GM21423 (cell line): Measurements from ENCODE around the gene ROMO1.

ENCODE experiments used
- ATAC-seq: cut with Tn5 transposase; IDR thresholded peaks from one replicate; pipeline ENCODE4 v1.9.1; 2021; ENCODE audit warnings: mild to moderate bottlenecking, moderate library complexity; ENCODE audit not compliant: unreplicated experiment

Gene ROMO1

DNA sequence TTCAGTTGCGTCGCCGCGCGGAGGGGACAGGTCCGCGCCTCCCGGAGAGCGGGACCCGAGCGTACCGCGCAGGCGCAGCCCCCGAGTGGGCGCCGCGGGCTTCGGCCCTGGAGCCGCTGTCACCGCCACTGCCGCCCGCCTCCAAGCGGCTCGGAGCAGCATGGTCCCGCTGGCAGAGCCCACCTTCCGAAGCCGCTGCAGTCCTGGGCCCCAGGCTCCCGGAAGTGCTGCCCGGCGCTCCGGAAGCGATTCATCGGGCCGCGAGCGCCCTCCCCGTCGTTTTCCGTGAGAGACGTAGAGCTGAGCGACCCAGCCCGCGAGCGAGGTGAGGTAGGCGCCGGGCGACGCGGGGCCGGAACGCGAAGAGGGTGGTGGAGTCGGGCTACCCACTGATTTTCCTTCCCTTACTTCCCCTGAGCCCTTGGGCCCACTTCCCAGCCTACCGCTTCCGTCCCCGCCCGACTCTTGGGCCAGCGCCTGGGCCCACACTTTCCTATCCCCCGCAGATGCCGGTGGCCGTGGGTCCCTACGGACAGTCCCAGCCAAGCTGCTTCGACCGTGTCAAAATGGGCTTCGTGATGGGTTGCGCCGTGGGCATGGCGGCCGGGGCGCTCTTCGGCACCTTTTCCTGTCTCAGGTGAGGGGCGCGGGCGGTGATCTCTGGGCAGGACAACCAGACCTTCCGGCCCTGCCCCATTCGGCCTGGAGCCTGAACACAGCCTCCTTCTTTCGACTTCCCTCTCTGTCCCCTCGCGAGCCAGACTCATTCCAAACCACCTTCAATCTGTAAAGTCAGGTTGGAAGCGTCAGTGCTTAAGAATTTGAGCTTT is at the start of gene ROMO1, which contains the start of gene NFS1:
ROMO1 (plus strand) TSS at position 279 of the 830 bp plus-strand sequence; CDS start at position 507, 228 bp downstream.
NFS1 (minus strand) TSS at position 226 of the 830 bp plus-strand sequence; CDS start at position 162, 64 bp downstream.
- peak; percentile 73 for ATAC-seq

DNA sequence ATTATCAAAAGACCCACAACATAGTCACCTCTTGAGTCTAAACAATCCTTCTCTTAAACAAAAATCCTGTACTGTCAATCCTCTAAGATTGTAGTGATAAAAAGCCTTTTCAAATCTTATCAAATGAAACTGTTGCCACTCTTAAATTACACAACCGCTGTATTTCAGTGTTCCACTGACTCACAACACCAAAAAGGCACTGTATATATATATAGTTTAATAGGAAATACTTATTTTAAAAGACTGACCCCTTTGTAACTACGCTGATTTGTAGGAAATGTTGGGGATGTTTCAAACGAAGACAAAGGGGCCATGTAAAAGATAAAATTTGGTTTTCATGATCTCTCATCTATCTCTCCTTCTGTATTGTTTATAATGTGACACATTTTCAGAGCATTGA is 48.6 kb upstream of the ROMO1 start:
- no peak for ATAC-seq

DNA sequence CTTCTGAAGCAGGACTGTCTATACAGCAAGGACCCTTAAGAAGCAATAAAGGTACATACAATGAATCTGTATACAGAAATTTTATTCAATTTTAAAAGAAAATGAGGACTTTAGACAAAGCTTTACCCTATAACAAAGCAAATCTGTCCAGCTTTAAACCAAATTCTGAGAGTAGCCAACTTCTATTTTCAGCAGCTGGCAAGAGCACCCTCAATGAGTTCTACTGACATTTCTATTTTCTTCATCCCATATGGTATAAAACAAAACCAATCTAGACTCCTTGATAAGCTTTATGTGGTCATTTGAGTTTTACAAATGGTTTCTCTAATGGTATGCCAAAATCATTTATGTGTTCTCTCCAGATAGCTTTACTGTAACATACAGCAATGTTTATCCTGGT is 47.2 kb upstream of the ROMO1 start:
- ATAC-seq: no peak

DNA sequence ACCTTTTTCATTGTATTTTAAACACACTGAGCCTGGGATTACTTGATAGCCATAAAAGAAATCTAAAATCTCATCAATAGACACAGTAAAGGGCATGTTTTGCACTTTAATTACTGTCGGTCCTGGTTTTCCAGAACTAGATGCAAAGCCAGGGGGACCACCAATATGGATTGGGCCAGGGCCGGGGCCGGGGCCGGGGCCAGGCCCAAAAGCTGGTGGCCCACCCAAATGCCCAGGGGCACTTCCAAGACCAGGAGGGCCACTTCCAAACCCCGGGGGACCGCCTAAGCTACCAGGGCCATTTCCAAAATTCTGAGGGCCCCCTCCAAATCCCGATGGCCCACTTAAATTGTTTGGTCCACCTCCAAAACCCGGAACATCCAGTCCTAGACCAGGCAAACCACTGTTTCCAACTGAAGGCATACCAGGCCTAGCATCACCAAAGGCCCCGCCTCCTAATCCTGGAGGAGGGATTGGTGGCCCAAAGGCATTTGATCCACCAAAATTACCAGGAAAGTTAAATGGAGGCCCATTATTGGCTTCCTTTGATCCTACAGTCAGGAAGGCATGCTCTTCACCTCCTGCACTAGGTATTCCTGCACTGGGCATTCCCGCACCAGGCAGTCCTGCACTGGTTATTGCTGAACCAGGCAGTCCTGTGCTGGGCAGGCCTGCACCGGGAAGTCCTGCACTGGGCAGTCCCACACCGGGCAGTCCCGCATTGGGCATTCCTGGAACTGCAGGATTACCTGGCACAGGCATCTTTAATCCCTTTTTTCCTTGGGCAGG is 46.4 kb upstream of the ROMO1 start:
- ATAC-seq: no peak

DNA sequence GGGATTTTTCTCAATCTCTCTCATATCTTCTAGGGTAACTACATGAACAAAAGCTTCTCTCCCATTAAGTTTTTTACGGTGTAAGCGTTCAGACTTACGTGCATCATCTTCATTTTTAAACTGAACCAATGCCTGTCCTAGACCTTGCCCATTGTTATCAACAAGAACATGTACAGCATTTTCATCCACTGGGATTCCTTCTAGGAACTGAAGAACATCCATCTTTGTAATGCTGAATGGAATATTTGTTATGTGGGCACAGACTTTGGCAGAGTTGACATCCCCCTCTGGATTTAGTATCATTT is 45.8 kb upstream of the ROMO1 start:
- ATAC-seq: no peak

DNA sequence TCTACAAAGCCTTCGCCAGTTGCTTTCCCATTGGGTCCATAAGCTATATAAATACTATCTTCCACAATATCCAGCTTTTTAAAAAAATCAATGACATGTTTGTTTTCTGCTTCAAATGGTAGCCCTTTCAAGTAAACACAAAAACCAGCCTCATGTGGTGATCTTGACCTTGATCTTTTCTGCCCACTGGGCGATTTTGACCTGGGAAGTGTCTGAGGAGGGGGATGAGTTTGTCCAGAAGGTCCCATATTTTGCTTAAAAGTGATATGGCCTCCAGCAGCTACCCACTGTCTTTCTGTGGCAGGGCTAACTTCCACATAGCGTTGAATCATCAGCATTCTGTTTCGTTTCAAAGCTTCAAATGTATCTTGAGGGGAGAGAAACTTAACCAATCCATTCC is 45.3 kb upstream of the ROMO1 start:
- no peak for ATAC-seq

DNA sequence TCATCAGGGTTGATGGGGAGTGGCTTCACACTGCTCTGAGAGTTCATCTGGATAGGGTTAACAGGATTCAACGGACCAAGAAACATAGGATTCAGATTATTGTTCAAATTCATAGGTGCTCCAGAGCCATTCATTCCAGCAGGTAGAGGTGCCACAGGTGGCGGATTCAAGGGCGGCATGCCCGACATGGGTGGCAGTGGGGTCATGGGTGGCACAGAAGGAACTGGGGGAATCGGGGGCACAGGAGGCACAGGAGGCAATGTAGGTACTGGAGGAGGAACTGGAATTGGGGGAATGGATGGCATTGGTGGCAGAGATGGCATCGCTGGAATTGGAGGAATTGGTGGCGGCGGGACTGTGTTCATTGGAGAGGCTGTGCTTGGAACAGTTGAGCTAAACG is 44.8 kb upstream of the ROMO1 start:
- no peak for ATAC-seq

DNA sequence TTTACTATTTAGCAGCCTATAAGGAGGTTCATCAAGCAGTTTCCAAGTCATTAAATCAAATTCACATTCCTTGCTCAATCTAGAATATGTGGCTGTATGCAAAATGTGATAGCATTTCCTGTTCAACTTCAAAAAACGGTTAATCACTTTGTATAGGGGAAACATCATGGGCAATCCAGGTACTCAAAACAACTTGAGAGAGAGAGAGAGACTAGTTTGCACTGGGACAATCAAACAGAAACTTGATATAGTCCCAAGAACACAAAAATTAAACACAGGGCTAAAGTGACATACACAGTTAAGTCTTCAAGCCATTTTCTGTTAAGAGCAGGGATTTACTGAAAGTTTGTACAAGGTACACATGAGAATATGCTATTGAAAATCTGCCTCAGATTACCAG is 41.9 kb upstream of the ROMO1 start:
- ATAC-seq: no peak

DNA sequence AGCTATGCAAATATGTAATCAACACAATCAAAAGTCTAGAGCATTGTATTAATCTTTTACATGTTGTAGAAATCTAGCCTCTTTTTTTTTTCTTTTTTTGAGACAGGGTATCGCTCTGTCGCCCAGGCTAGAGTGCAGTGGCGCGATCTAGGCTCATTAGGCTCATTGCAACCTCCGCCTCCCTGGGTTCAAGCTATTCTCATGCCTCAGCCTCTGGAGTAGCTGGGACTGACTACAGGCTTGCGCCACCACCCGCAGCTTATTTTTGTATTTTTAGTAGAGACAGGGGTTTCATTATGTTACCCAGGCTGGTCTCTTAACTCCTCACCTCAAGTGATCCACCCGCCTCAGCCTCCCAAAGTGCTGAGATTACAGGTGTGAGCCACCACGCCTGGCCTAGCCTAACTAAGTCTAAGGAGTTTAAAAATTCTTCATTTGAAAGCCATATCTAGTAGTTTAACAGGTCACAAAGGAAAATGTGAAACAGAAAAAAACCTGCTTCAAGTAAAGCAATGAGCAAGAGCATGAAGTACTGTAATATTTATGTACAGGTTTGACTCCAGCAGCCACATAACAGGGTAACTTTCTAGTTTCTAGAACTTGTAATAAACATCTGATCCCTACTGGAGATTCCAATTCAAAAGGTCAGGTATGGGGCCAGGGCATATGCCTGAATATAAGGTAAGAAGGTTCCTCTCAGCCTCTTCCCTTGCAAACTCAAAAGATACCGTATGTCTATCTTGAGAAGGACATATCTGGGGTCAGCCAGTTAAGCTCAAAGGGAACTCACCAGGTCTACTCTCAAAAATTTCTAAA is 38.9 kb upstream of the ROMO1 start:
- ATAC-seq: no peak

DNA sequence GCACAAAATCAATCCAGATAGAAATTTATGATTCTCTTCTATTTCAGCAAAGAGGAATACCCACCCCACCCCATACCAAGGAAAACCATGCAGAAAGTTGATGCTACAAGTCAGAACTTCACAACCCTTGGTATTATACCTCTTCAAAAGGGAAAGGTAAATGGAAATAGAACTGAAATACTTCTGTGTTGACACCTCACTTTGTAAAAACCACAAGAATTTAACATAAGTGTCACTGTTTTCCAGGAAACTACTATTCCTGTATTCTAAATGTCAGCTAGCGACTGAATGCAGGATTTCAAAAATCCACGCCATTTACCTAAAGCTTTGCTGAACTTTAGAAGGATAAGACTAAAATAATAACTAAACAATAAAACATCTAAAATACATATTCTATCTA is 38.2 kb upstream of the ROMO1 start:
- ATAC-seq: no peak

DNA sequence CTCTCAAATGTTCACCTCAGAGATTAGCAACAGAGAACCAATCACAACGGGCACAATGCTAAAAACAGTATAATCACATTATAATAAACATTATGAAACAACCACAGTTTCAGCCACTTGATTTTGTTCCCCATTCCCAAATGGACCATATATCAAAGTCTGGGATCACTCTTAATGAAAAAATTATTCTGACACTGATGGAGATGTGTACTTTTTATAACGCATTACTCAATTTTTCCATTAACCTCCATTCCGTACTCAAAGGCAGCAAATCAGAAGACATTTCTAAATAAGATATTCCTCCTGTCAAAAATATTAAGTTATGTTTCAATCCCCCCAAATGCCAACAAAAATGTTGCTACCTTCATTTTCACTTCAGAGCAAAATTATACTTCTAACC is 37.3 kb upstream of the ROMO1 start:
- no peak for ATAC-seq

DNA sequence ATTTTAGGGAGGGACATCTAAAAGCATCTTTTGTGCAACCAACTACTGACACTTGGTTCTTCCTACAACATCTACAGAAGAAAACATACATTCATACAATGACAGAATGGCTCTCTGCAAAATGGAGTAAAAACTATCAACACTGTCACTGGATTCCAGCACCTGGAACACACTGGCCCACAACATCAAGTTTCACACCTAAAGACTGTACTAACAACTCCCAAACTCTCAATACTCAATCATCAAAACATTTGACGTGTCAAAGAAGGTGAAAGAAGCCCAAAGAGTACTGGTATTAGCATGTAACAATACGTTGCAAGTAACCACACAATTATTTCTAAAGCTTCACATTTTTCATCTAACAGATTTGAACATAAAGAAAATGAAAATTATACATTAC is 36.7 kb upstream of the ROMO1 start:
- ATAC-seq: no peak

DNA sequence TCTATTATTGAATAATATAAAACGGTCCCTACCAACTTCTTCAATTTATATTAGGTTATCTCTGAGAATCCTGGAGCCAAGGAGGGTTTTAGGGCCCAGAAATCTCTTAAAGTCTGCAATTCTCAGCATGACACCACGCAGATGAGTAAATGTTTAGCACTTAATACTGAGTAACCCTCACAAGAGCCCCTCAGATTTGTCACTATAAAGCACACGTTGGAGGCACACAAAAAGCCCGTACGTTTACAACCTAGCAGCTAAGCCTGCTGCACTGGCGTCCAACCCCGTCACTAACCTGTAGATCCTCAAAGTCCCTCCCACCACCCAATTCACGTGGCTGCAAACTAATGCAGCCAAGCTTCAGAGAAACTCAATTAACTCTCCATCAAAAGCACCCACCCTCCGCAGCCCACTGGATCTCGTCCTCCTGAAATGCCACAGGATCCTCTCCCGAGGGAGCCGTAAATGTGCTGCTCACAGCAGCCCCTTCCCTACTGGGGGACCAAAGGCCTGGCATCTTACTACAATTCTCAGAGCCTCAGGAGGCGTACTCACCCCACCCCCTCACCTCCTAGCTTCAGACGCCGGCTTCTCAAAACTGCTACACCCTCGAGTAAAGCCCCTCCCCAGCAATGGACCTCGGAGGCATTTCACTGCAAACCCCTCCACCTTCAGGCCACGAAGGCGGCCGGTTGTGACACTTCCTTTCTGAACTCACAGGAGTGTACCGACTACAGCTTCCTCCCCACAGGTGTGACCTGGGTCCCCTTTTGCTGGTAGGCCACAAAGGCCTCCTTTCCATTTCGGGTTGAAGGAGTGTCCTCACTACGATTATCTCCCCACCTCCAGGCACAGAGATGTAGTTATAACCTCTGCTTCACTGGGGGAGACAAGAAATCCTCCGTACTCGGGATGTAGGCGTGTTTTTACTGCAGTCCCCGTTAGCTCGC is 35.4 kb upstream of the ROMO1 start:
- peak; percentile 40 for ATAC-seq

DNA sequence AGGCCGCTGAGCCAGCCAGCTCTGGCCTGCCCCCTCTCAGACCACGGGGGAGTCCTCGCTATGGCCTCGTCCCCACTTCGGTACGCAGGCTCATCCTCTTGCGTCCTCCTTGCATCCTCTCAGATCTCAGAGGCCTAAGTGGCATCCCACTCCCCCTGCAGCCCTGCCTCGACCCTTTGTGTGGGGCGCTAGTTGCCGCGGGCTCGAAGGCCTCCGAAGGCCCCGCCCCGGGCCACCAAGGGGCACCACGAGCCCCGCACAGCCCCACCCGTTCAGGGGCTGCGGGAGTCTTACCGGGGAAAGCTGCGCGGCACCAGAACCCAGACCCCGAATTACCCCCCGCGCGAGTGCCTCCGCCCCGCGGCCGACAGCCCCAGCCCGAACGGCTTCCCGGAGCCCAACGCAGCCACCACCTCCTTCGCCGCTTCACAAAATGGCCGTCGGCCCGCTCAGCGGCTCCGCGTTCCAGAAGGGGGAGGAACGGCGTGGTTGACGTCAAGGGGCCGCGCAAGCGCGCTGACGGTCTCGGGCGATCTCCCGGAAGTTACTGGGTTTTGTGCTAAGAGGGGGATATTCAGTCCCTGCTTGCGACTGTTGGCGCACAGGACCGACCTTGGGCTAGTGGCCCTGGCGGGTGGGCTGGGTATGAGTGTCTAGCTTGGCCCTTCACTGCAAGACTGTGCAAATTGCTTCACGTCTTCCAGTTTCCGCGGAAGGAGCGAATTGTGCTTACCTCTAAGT is 34.6 kb upstream of the ROMO1 start, which contains the start of the genes CPNE1 and RBM12:
CPNE1 (minus strand) TSS at position 435 of the 741 bp plus-strand sequence. CDS start 31,977 bp downstream, outside the sequence.
RBM12 (minus strand) TSS at position 435 of the 741 bp plus-strand sequence. CDS start 9,578 bp downstream, outside the sequence.
- ATAC-seq: peak; percentile 70

DNA sequence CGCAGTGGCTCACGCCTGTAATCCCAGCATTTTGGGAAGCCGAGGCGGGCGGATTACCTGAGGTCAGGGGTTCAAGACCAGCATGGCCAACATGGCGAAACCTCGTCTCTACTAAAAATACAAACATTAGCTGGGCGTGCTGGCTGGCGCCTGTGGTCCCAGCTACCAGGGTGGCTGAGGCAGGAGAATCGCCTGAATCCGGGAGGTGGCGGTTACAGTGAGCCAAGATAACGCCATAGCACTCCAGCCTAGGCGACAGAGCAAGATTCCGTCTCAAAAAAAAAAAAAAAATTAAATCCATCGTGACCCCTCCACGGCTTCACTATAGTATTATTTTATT is 33.3 kb upstream of the ROMO1 start:
- ATAC-seq: no peak

DNA sequence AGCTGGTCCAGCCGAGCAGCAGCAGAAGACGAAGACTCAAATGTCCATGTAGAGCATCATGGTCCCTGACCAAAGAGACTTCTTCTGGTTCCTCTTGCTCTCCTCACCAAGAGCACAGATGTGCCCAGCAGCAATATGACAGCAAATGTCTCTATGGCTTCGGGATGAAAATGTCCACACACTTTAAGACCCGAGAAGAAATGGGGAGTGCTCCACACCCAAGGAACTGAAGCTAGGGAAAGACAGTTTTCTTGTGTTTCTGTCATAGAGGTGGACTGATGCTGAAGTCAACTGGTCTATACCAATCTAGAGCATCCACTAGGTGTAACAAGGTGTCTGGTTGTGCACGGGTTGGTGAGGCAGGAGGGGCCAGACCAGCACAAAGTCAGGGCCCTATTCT is 30.0 kb upstream of the ROMO1 start:
- ATAC-seq: no peak

DNA sequence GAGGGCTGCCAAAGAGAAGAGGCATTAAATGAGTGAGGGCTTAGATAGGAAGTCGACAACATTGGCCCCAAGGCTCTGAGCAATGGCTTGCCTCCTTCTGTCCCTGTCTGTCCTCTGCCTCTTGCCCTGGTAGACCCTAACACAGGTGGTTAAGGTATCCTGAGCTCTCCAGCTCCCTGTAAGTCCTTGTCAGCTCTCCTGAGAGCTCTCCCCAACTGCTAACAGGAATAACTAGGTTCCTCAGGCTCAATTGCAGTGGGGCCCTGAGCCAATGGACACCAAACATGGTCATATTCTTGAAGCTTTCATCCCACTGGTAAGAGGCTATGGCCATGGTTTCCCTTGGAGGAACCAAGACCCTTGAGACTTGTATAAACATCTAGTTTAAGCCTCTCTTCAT is 29.5 kb upstream of the ROMO1 start:
- ATAC-seq: no peak

DNA sequence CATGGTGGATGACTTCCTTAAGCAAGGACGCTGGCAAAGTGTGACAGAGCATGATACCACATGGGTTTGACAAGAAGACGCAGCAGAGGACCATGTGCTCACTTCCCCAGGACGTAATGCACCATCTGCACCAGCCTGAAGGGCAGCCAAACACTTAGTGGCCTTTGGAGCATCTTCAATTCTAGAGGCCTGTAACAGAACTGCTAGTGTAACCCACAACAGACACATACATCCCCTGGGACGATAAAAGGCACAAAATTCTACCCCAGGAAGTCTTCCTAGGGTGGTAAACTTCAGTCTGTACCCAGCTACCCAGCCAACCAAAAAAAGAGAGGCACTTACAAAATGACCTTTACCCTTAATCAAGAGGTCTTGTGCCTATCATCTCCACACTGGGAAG is 25.3 kb upstream of the ROMO1 start:
- no peak for ATAC-seq

DNA sequence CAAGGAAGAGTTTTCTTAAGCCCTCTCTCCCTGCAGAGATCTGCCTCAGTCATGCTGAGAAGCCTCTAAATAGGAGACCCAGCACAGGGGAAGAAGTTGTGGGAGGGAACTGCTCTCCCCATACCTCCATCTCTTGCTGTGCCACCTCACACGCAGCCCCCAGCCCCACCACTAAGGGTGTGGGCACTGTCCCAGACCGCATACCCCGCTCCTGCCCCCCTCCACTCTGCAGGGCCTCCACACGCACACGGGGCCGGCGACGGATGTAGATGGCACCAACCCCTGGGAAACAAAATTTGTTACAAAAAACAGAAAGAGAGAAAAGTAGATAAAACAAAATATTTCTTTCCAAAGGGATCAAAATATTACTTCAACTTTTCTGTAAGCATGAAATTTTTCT is 24.3 kb upstream of the ROMO1 start:
- ATAC-seq: no peak
